ENCODE measurements around the gene FRMD6.

GRCh38 chr14:51677738-51678137 lies 26.0 kb downstream of the FRMD6 start:
- TF ChIP-seq CTCF (IDR thresholded peaks at IDR 0.05) = no peak
- no peak for TF ChIP-seq POLR2A (IDR thresholded peaks at IDR 0.05)
